HG02763 (cell line): ENCODE results near the gene FTH1.
"Not testable (repeated sequence)": the region's sequence is repeated elsewhere in the genome, so short reads cannot be mapped to it uniquely, and the experiment has no call there.

ENCODE experiments used
- ATAC-seq: cut with Tn5 transposase; IDR thresholded peaks from one replicate; pipeline ENCODE4 v1.9.1; 2021; ENCODE audit warnings: mild to moderate bottlenecking, moderate library complexity; ENCODE audit not compliant: unreplicated experiment

Gene FTH1

GRCh38 chr11:61964058-61964665 is 3.3 kb downstream of the FTH1 start:
- ATAC-seq: no peak

- no peak for ATAC-seq
Measured at GRCh38 chr11:61963282-61964057, 4.0 kb downstream of the FTH1 start.

- ATAC-seq: no peak
Measured at GRCh38 chr11:61963016-61963281, 4.5 kb downstream of the FTH1 start.

GRCh38 chr11:61962213-61963015 is 5.0 kb downstream of the FTH1 start:
- no peak for ATAC-seq

GRCh38 chr11:61961570-61962212 is 5.7 kb downstream of the FTH1 start:
- ATAC-seq: no peak

- ATAC-seq: no peak
Measured at GRCh38 chr11:61960532-61960931, 6.9 kb downstream of the FTH1 start.

- ATAC-seq: no peak
Measured at GRCh38 chr11:61959678-61960077, 7.8 kb downstream of the FTH1 start.

GRCh38 chr11:61959114-61959513 is 8.3 kb downstream of the FTH1 start:
- no peak for ATAC-seq

GRCh38 chr11:61958590-61958989 is 8.8 kb downstream of the FTH1 start:
- ATAC-seq: no peak

GRCh38 chr11:61957021-61957770 is 10.2 kb downstream of the FTH1 start:
- ATAC-seq: no peak

- no peak for ATAC-seq
Measured at GRCh38 chr11:61956191-61957020, 11.0 kb downstream of the FTH1 start.

GRCh38 chr11:61955422-61956135 is 11.9 kb downstream of the FTH1 start:
- ATAC-seq: no peak

GRCh38 chr11:61954851-61955421 is 12.5 kb downstream of the FTH1 start:
- ATAC-seq: no peak

GRCh38 chr11:61954106-61954850 is 13.2 kb downstream of the FTH1 start:
- no peak for ATAC-seq

- ATAC-seq: not testable (repeated sequence)
Measured at GRCh38 chr11:61953632-61954031, 13.8 kb downstream of the FTH1 start.

- ATAC-seq: no peak
Measured at GRCh38 chr11:61952882-61953281, 14.6 kb downstream of the FTH1 start.

GRCh38 chr11:61951484-61952135 is 15.8 kb downstream of the FTH1 start:
- ATAC-seq: no peak

- no peak for ATAC-seq
Measured at GRCh38 chr11:61950035-61950547, 17.3 kb downstream of the FTH1 start, which contains the start of gene BEST1. Gene BEST1 (plus strand): TSS chr11:61950351. CDS start chr11:61951807, 1,456 bp downstream.
